ENCODE data around the gene CPLX3. TPM values are rescaled to one million over a fixed set of nuclear protein-coding genes. Genes with fewer than 3 reads are reported as not detected.

The CPLX3 gene
- total and polyA plus RNA-seq, 10 of the 15 experiments (the other 5 are each of a cell fraction or from before 2014, with no cell fraction given): 0.02 to 0.04 TPM; not detected in 8

GRCh38 chr15:74873036-74873755 is 46.8 kb downstream of the CPLX3 start, which contains the start of gene SCAMP2 (continued):
- TF ChIP-seq BCL3 (IDR thresholded peaks at IDR 0.05; ENCODE audit: borderline replicate concordance, insufficient read depth, low read depth, low read length, poor library complexity, severe bottlenecking) (no peak), TAF1 (IDR thresholded peaks at IDR 0.05; ENCODE audit: borderline replicate concordance, low read depth, low read length) (peak; percentile 76), CHD1 (IDR thresholded peaks at IDR 0.05; ENCODE audit: low read depth, low read length) (no peak), KLF5 (IDR thresholded peaks at IDR 0.05; ENCODE audit: partially characterized antibody) (no peak), TBL1XR1 (IDR thresholded peaks at IDR 0.05; ENCODE audit: low read depth, low read length) (no peak), CBX3 (IDR thresholded peaks at IDR 0.05; ENCODE audit: borderline replicate concordance, low read depth) (no peak), USF1 (IDR thresholded peaks at IDR 0.05; ENCODE audit: borderline replicate concordance, extremely low read length, insufficient read depth, low read depth, low read length) (no peak), NKRF (conservative IDR thresholded peaks at IDR 0.05) (peak; percentile 94), BHLHE40 (IDR thresholded peaks at IDR 0.05; ENCODE audit: borderline replicate concordance in 1 of 2, low read depth in 2 of 2, low read length in 1 of 2) (peak; percentile 24 to 58; a peak in 2 of 4 replicates), NFYB (IDR thresholded peaks at IDR 0.05; ENCODE audit: insufficient read depth, low read depth, low read length) (peak; percentile 85), POLR2A (IDR thresholded peaks at IDR 0.05; ENCODE audit: low read depth, low read length) (peak; percentile 95), USF2 (IDR thresholded peaks at IDR 0.05; ENCODE audit: borderline replicate concordance, low read depth, low read length) (no peak), E4F1 (IDR thresholded peaks at IDR 0.05; ENCODE audit: borderline replicate concordance, partially characterized antibody) (peak; percentile 95), RAD21 (IDR thresholded peaks at IDR 0.05; ENCODE audit: insufficient read depth, low read depth, low read length) (no peak), EZH2 (IDR thresholded peaks at IDR 0.05; ENCODE audit: borderline replicate concordance, control insufficient read depth, low read depth, low read length) (no peak), IKZF2 (IDR thresholded peaks at IDR 0.05) (peak in 1 of 2 experiments; percentile 40; a peak in 2 of 4 replicates), ZNF24 (IDR thresholded peaks at IDR 0.05) (no peak), SIX5 (IDR thresholded peaks at IDR 0.05; ENCODE audit: low read depth, low read length, severe bottlenecking) (no peak), POLR2AphosphoS5 (IDR thresholded peaks at IDR 0.05; ENCODE audit: low read length) (peak; percentile 91; the same call in 1 of the 2 replicates)

Data from GM12878 (cell line).